ENCODE measurements around the gene NATD1. TPM values are rescaled to one million over a fixed set of nuclear protein-coding genes. Genes with fewer than 3 reads are reported as not detected.

NATD1 gene
- total and polyA plus RNA-seq, 2 experiments from 2014 or later: 2.1 to 8.1 TPM

DNA sequence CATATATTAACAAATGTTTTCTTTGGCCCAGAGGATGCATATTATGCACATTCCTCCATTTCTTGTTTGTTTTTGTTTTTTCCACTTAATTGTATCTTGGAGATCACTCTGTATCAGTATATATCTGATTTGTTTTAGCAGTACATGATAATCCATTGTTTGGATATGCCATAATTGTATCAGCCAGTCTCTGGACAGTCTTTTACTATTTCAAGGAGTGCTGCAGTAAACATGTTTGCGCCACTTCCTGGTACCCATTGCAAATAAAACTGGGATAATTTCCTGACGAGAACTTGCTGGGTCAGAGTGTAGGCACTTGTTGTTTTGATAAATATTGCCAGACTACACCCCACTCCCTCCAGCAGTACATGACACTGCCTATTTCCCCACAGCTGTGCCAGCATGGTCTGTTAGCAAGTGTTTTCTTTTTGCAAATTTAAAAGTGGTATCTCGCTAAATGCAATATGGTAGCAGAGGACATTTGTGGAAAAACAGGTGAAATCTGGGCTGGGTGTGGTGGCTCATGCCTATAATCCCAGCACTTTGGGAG is 34.3 kb downstream of the NATD1 start (continued):
- TF ChIP-seq, protein P1, sequence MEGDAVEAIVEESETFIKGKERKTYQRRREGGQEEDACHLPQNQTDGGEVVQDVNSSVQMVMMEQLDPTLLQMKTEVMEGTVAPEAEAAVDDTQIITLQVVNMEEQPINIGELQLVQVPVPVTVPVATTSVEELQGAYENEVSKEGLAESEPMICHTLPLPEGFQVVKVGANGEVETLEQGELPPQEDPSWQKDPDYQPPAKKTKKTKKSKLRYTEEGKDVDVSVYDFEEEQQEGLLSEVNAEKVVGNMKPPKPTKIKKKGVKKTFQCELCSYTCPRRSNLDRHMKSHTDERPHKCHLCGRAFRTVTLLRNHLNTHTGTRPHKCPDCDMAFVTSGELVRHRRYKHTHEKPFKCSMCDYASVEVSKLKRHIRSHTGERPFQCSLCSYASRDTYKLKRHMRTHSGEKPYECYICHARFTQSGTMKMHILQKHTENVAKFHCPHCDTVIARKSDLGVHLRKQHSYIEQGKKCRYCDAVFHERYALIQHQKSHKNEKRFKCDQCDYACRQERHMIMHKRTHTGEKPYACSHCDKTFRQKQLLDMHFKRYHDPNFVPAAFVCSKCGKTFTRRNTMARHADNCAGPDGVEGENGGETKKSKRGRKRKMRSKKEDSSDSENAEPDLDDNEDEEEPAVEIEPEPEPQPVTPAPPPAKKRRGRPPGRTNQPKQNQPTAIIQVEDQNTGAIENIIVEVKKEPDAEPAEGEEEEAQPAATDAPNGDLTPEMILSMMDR (conservative IDR thresholded peaks at IDR 0.05; ENCODE audit: low read depth in 2 of 2): no peak
- TF ChIP-seq JUNB (IDR thresholded peaks at IDR 0.05; ENCODE audit: unreplicated experiment): no peak
- TF ChIP-seq EZH2 (IDR thresholded peaks at IDR 0.05; ENCODE audit: low read depth, unreplicated experiment): no peak
- TF ChIP-seq CREB1 (CRISPR knock-in tag; IDR thresholded peaks at IDR 0.05; ENCODE audit: low read depth): no peak

- ATAC-seq: peak; percentile 3
- no peak overlapping the region for H3K4me3 Mint-ChIP-seq
- H3K4me3 ChIP-seq: no peak overlapping the region
- H4K20me1 ChIP-seq (replicated peaks; ENCODE audit: insufficient read depth): peaks cover 11% of the 10 kb centered on the region
- no peaks in the 10 kb centered on the region for H3K36me3 ChIP-seq (ENCODE audit: insufficient read depth)
- H3K4me1 Mint-ChIP-seq: peaks cover 19% of the 10 kb centered on the region
- H3K4me1 ChIP-seq (ENCODE audit: insufficient read depth): peaks cover 5% of the 10 kb centered on the region
- peaks cover 6% of the 10 kb centered on the region for H3F3A ChIP-seq (replicated peaks; ENCODE audit: low read depth)
- H3K36me3 Mint-ChIP-seq (ENCODE audit: low read depth): peaks cover 10% of the 10 kb centered on the region; the same call in 2 of the 3 replicates
- no peaks in the 10 kb centered on the region for H3K27me3 ChIP-seq (ENCODE audit: insufficient read depth)
- H3K27me3 Mint-ChIP-seq (ENCODE audit: insufficient read depth, low read depth, poor library complexity): peaks cover 7% of the 10 kb centered on the region
- H3K9me3 Mint-ChIP-seq: no peaks in the 10 kb centered on the region; the same call in 2 of the 3 replicates
- H3K79me2 ChIP-seq (replicated peaks; ENCODE audit: insufficient read depth): peaks cover 20% of the 10 kb centered on the region
- TF ChIP-seq, protein P2, sequence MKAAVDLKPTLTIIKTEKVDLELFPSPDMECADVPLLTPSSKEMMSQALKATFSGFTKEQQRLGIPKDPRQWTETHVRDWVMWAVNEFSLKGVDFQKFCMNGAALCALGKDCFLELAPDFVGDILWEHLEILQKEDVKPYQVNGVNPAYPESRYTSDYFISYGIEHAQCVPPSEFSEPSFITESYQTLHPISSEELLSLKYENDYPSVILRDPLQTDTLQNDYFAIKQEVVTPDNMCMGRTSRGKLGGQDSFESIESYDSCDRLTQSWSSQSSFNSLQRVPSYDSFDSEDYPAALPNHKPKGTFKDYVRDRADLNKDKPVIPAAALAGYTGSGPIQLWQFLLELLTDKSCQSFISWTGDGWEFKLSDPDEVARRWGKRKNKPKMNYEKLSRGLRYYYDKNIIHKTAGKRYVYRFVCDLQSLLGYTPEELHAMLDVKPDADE (IDR thresholded peaks at IDR 0.05): 0 out of 2 replicates have a peak, but pooled peaks have one; percentile 38
- TF ChIP-seq EZH2 (IDR thresholded peaks at IDR 0.05; ENCODE audit: low read depth, unreplicated experiment) (no peak), STAT1 (IDR thresholded peaks at IDR 0.05; ENCODE audit: unreplicated experiment) (no peak), ZNF114 (CRISPR knock-in tag; IDR thresholded peaks at IDR 0.05) (no peak)
- TF ChIP-seq, protein P1 (conservative IDR thresholded peaks at IDR 0.05; ENCODE audit: low read depth in 2 of 2): peak in 1 of 2 experiments; percentile 36; a peak in 3 of 4 replicates
- no peak overlapping the region for H3K27ac Mint-ChIP-seq
- H3K4me2 ChIP-seq: no peak overlapping the region
- H3K9me2 ChIP-seq (ENCODE audit: insufficient read depth): no peaks in the 10 kb centered on the region
- peak; percentile 79 for DNase-seq (ENCODE audit: low spot score)
- 0 out of 2 replicates have a peak overlapping the region, but pooled peaks have one; percentile 5 for H2AFZ ChIP-seq
- H3K27ac ChIP-seq (ENCODE audit: low read depth): no peak overlapping the region
Measured at GRCh38 chr17:21218101-21218500, 35.1 kb downstream of the NATD1 start.

Data from GM23338 (cell line).